Measurements from ENCODE around the gene FOXP1. TPM values are rescaled to one million over a fixed set of nuclear protein-coding genes. Genes with fewer than 3 reads are reported as not detected.

FOXP1 gene
- total and polyA plus RNA-seq, 2 of the 13 experiments (the other 11 are each of a cell fraction or from before 2014, with no cell fraction given): 40.4 to 59.0 TPM

- no peak for TF ChIP-seq RORA (CRISPR knock-in tag; IDR thresholded peaks at IDR 0.05)
- no peak for TF ChIP-seq HMGXB3 (CRISPR knock-in tag; IDR thresholded peaks at IDR 0.05; ENCODE audit: borderline replicate concordance)
- TF ChIP-seq ZBED4 (CRISPR knock-in tag; IDR thresholded peaks at IDR 0.05; ENCODE audit: borderline replicate concordance): no peak
- TF ChIP-seq HES4 (CRISPR knock-in tag; IDR thresholded peaks at IDR 0.05; ENCODE audit: borderline replicate concordance): no peak
- TF ChIP-seq TCF7L2 (IDR thresholded peaks at IDR 0.05; ENCODE audit: low read depth, low read length): no peak
- TF ChIP-seq SNAPC4 (CRISPR knock-in tag; IDR thresholded peaks at IDR 0.05): no peak
- TF ChIP-seq TRIM24 (CRISPR knock-in tag; IDR thresholded peaks at IDR 0.05): no peak
- no peak for TF ChIP-seq KDM3A (CRISPR knock-in tag; IDR thresholded peaks at IDR 0.05; ENCODE audit: low read depth)
- TF ChIP-seq ZNF674 (CRISPR knock-in tag; IDR thresholded peaks at IDR 0.05; ENCODE audit: low read depth): no peak
- TF ChIP-seq BCL6 (CRISPR knock-in tag; IDR thresholded peaks at IDR 0.05): peak; percentile 69; the same call in 1 of the 2 replicates
- TF ChIP-seq PAF1 (CRISPR knock-in tag; IDR thresholded peaks at IDR 0.05): no peak
- no peak for TF ChIP-seq UBTF (CRISPR knock-in tag; IDR thresholded peaks at IDR 0.05)
Observed at GRCh38 chr3:71245971-71246880, 337.3 kb downstream of the FOXP1 start (continued).
